SK-N-SH (cell line): ENCODE results near the gene TEX54. TPM values are rescaled to one million over a fixed set of nuclear protein-coding genes. Genes with fewer than 3 reads are reported as not detected.

Source experiments
- CTCF ChIA-PET: fragments of 300-600, 350-600 bp; formaldehyde crosslinking; extraction: SDS; loops from one replicate; lab custom pipeline; 2021; lab: Yijun Ruan, JAX
- POLR2A ChIA-PET: fragments of 350-600 bp; sonication (Branson Sonifier 250); formaldehyde crosslinking; extraction: SDS; loops from one replicate; lab custom pipeline; 2020; ENCODE audit warnings: antibody characterized with exemption, inconsistent platforms; lab: Yijun Ruan, JAX
- DNase-seq: peaks from one replicate; pipeline ENCODE4 v3.0.0; 2012
- H2AFZ ChIP-seq: fragments of 200-600 bp; sonication (generic); 2 replicates; pipeline ENCODE4 v1.8.1; 2016; ENCODE audit warnings: antibody characterized with exemption, mild to moderate bottlenecking, low read depth
- H3F3A ChIP-seq: fragments of 200-600 bp; sonication (generic); replicated peaks from 2 replicates; pipeline ENCODE3; 2016; ENCODE audit warnings: antibody characterized with exemption, mild to moderate bottlenecking; ENCODE audit not compliant: insufficient read depth
- H3K27ac ChIP-seq, 2 experiments: fragments of 200-500 bp in 1 of 2; fragments of 200-600 bp in 1 of 2; sonication (Bioruptor generic) in 1 of 2; sonication (generic), shearing (Covaris generic) in 1 of 2; 2 replicates each; pipeline versions ENCODE4 v1.5.1 to v1.6.1; 2014 to 2016; ENCODE audit warnings: low read depth in 2 of 2, inconsistent platforms in 1 of 2, low read length in 1 of 2, mild to moderate bottlenecking in 1 of 2, mixed read lengths in 1 of 2
- H3K27me3 ChIP-seq: fragments of 200-600 bp; sonication (generic), shearing (Covaris generic); 2 replicates; pipeline ENCODE4 v1.6.1; 2016; ENCODE audit warnings: mixed run types; ENCODE audit not compliant: insufficient read depth
- H3K36me3 ChIP-seq, 2 experiments: fragments of 200-500 bp in 1 of 2; fragments of 200-600 bp in 1 of 2; sonication (Bioruptor generic) in 1 of 2; sonication (generic) in 1 of 2; replicated peaks in 1 of 2; 2 replicates each; pipeline versions ENCODE3 to v1.5.1; 2014 to 2016; ENCODE audit warnings: low read length in 1 of 2, mild to moderate bottlenecking in 1 of 2; ENCODE audit not compliant: insufficient read depth in 2 of 2, control insufficient read depth in 1 of 2
- H3K4me1 ChIP-seq, 2 experiments: fragments of 200-500 bp in 1 of 2; fragments of 200-600 bp in 1 of 2; sonication (Bioruptor generic) in 1 of 2; sonication (generic), shearing (Covaris generic) in 1 of 2; 2 replicates each; pipeline versions ENCODE4 v1.5.1 to v1.6.1; 2014 to 2016; ENCODE audit warnings: low read depth in 1 of 2, low read length in 1 of 2, mixed run types in 1 of 2; ENCODE audit not compliant: insufficient read depth in 2 of 2, control insufficient read depth in 1 of 2
- H3K4me2 ChIP-seq: fragments of 200-600 bp; sonication (generic), shearing (Covaris generic); 2 replicates; pipeline ENCODE4 v1.6.1; 2017; ENCODE audit warnings: mixed run types
- H3K4me3 ChIP-seq, 2 experiments: fragments of 200-500 bp in 1 of 2; fragments of 200-600 bp in 1 of 2; sonication (Bioruptor generic) in 1 of 2; sonication (generic), shearing (Covaris generic) in 1 of 2; 2 replicates each; pipeline versions ENCODE4 v1.5.1 to v1.8.1; 2014 to 2016; ENCODE audit warnings: low read depth in 2 of 2, inconsistent platforms in 1 of 2, low read length in 1 of 2, mild to moderate bottlenecking in 1 of 2, mixed read lengths in 1 of 2, moderate library complexity in 1 of 2
- H3K79me2 ChIP-seq: fragments of 200-600 bp; sonication (generic); 2 replicates; pipeline ENCODE4 v1.8.1; 2017; ENCODE audit warnings: mild to moderate bottlenecking; ENCODE audit not compliant: insufficient read depth
- H3K9ac ChIP-seq: fragments of 200-600 bp; sonication (generic); 2 replicates; pipeline ENCODE4 v1.6.1; 2017; ENCODE audit warnings: mixed run types
- H3K9me2 ChIP-seq: fragments of 200-600 bp; sonication (generic); 2 replicates; pipeline ENCODE4 v1.6.1; 2017; ENCODE audit warnings: mixed run types
- H3K9me3 ChIP-seq: fragments of 200-600 bp; sonication (generic); 2 replicates; pipeline ENCODE4 v1.6.1; 2017; ENCODE audit warnings: mixed run types, mild to moderate bottlenecking, moderate library complexity
- H4K20me1 ChIP-seq: fragments of 200-600 bp; sonication (generic); 2 replicates; pipeline ENCODE4 v1.6.1; 2017; ENCODE audit warnings: mild to moderate bottlenecking, mixed run types; ENCODE audit not compliant: insufficient read depth
- EP300 ChIP-seq, 2 experiments: IDR thresholded peaks; 2 replicates each; pipeline versions ENCODE4 v1.4.0 to v1.6.1; 2012; ENCODE audit warnings: borderline replicate concordance in 1 of 2, low read depth in 1 of 2, low read length in 1 of 2
- EZH2phosphoT487 ChIP-seq: fragments of 200-600 bp; sonication (generic); IDR thresholded peaks from 2 replicates; pipeline ENCODE4 v1.6.1; 2017; ENCODE audit warnings: low read depth, mixed run types, mild to moderate bottlenecking, antibody characterized with exemption, moderate library complexity, borderline replicate concordance
- MAX ChIP-seq: IDR thresholded peaks from 2 replicates; pipeline ENCODE4 v1.4.0; 2012; ENCODE audit warnings: low read depth
- NFIC ChIP-seq: IDR thresholded peaks from 2 replicates; pipeline ENCODE4 v1.4.0; 2012; ENCODE audit warnings: borderline replicate concordance
- POLR2AphosphoS5 ChIP-seq: IDR thresholded peaks from 2 replicates; pipeline ENCODE4 v1.6.1; 2012; ENCODE audit warnings: low read depth, low read length
- REST ChIP-seq: IDR thresholded peaks from 2 replicates; pipeline ENCODE4 v1.6.1; 2012; ENCODE audit warnings: mild to moderate bottlenecking, low read depth, low read length, moderate library complexity
- RFX5 ChIP-seq: IDR thresholded peaks from 2 replicates; pipeline ENCODE4 v1.6.1; 2012; ENCODE audit warnings: mild to moderate bottlenecking, improper control_type of control experiment, low read length
- SIN3A ChIP-seq: IDR thresholded peaks from 2 replicates; pipeline ENCODE4 v1.6.1; 2012; ENCODE audit warnings: low read depth, mild to moderate bottlenecking, low read length, moderate library complexity, borderline replicate concordance
- TCF12 ChIP-seq: IDR thresholded peaks from 2 replicates; pipeline ENCODE4 v1.4.0; 2012
- USF1 ChIP-seq: IDR thresholded peaks from 2 replicates; pipeline ENCODE4 v1.4.0; 2012; ENCODE audit warnings: low read depth, borderline replicate concordance
- YY1 ChIP-seq: IDR thresholded peaks from 2 replicates; pipeline ENCODE4 v1.4.0; 2012; ENCODE audit warnings: low read depth, mild to moderate bottlenecking
- WGBS: methylation state at CpG from one replicate; pipeline ENCODE4 v1.1.6; 2017; ENCODE audit warnings: low lambda C conversion rate; 5-methylcytosine and 5-hydroxymethylcytosine counted together
- polyA plus RNA-seq, 3 experiments: library from polyadenylated mRNA; depleted of rRNA; stranded (reverse); fragments of >200 nt; gene quantifications; 2 replicates each; pipeline ENCODE4 v1.2.3, GENCODE V29; 2012
- TF ChIP-seq, protein P1 (sequence below): IDR thresholded peaks from 2 replicates; pipeline ENCODE4; 2012
- TF ChIP-seq, protein P2 (sequence below): fragments of 200-600 bp; sonication (generic); IDR thresholded peaks from 2 replicates; pipeline ENCODE4 v1.6.1; 2017; ENCODE audit warnings: antibody characterized with exemption, mild to moderate bottlenecking, moderate library complexity

The TEX54 gene
- polyA plus RNA-seq, 1 of the 3 experiments (the other 2 are of a cell fraction) = not detected

- TF ChIP-seq, protein P1, sequence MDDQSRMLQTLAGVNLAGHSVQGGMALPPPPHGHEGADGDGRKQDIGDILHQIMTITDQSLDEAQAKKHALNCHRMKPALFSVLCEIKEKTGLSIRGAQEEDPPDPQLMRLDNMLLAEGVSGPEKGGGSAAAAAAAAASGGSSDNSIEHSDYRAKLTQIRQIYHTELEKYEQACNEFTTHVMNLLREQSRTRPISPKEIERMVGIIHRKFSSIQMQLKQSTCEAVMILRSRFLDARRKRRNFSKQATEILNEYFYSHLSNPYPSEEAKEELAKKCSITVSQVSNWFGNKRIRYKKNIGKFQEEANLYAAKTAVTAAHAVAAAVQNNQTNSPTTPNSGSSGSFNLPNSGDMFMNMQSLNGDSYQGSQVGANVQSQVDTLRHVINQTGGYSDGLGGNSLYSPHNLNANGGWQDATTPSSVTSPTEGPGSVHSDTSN = no peak
These were observed 9.0 kb downstream of the TEX54 start (continued) for GRCh38 chr11:62823677-62824076.

DNA sequence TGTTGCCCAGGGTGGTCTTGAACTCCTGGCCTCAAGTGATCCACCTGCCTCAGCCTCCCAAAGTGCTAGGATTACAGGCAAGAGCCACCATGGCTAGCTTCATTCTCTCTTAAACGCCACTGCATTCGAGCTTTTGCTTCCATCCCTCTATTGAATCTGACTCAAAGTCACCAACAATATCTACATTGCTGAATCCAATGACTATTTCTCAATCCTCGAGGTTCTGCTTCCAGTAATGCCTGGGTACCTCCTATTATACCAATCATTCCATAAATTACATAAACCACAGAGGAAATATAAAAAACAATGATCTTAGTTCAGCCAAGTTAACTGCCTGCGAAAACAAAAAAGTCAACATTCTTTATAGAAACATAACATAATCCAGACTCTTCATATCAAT is 15.5 kb downstream of the TEX54 start:
- no peaks in the 10 kb centered on the region for H4K20me1 ChIP-seq
- no peaks in the 10 kb centered on the region for H3K4me1 ChIP-seq
- WGBS = 97% methylated on average over 4 of the region's 4 CpGs
- no peak for TF ChIP-seq REST
- TF ChIP-seq, protein P2, sequence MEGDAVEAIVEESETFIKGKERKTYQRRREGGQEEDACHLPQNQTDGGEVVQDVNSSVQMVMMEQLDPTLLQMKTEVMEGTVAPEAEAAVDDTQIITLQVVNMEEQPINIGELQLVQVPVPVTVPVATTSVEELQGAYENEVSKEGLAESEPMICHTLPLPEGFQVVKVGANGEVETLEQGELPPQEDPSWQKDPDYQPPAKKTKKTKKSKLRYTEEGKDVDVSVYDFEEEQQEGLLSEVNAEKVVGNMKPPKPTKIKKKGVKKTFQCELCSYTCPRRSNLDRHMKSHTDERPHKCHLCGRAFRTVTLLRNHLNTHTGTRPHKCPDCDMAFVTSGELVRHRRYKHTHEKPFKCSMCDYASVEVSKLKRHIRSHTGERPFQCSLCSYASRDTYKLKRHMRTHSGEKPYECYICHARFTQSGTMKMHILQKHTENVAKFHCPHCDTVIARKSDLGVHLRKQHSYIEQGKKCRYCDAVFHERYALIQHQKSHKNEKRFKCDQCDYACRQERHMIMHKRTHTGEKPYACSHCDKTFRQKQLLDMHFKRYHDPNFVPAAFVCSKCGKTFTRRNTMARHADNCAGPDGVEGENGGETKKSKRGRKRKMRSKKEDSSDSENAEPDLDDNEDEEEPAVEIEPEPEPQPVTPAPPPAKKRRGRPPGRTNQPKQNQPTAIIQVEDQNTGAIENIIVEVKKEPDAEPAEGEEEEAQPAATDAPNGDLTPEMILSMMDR = no peak
- TF ChIP-seq USF1 = no peak
- TF ChIP-seq POLR2AphosphoS5 = no peak
- no peak for TF ChIP-seq EZH2phosphoT487
- no peak for TF ChIP-seq YY1
- no peak for TF ChIP-seq SIN3A
- TF ChIP-seq EP300 (IDR thresholded peaks at IDR 0.05; ENCODE audit: borderline replicate concordance in 1 of 2, low read depth in 1 of 2, low read length in 1 of 2) = no peak
- no peak for TF ChIP-seq NFIC
- TF ChIP-seq TCF12 = no peak
- TF ChIP-seq RFX5 = no peak
- no peak for TF ChIP-seq MAX
- peaks cover 9% of the 10 kb centered on the region for H3F3A ChIP-seq
- ChIA-PET POLR2A (interaction anchor here (1.9 kb wide), 1 partner anchor 11 kb away, joined by 6 read pairs; the partner anchor contains the start of gene NXF1), CTCF (interaction anchor here (0.7 to 1.5 kb wide), 5 partner anchors 11 to 1201 kb away, joined by 3 to 4 read pairs (median 3); partner anchors contain the start of gene NXF1)
- H3K27ac ChIP-seq = no peak overlapping the region
- H3K79me2 ChIP-seq = no peaks in the 10 kb centered on the region
- H3K9me3 ChIP-seq = no peaks in the 10 kb centered on the region
- H3K36me3 ChIP-seq = peaks cover 5 to 36% of the 10 kb centered on the region in 2 experiments
- no peaks in the 10 kb centered on the region for H3K9me2 ChIP-seq
- H2AFZ ChIP-seq = no peak overlapping the region
- DNase-seq = no peak
- no peaks in the 10 kb centered on the region for H3K27me3 ChIP-seq
- no peak overlapping the region for H3K4me3 ChIP-seq
- no peak overlapping the region for H3K4me2 ChIP-seq
- no peak overlapping the region for H3K9ac ChIP-seq
